Renal cortical epithelial cell (primary cell): ENCODE data around the gene PSMC5. TPM values are rescaled to one million over a fixed set of nuclear protein-coding genes. Genes with fewer than 3 reads are reported as not detected.
"Not testable (repeated sequence)": the region's sequence is repeated elsewhere in the genome, so short reads cannot be mapped to it uniquely, and the experiment has no call there.

Experiments used
- DNase-seq: peaks from one replicate; pipeline ENCODE4 v3.0.0-alpha.2; 2011; ENCODE audit warnings: low read depth
- total RNA-seq: library from RNA; depleted of rRNA; stranded (reverse); fragments of >200 nt; gene quantifications from 2 replicates; pipeline ENCODE4 v1.2.3, GENCODE V29; 2014

The PSMC5 gene
- 37.0 and 132 TPM in 2 replicates for total RNA-seq

DNA sequence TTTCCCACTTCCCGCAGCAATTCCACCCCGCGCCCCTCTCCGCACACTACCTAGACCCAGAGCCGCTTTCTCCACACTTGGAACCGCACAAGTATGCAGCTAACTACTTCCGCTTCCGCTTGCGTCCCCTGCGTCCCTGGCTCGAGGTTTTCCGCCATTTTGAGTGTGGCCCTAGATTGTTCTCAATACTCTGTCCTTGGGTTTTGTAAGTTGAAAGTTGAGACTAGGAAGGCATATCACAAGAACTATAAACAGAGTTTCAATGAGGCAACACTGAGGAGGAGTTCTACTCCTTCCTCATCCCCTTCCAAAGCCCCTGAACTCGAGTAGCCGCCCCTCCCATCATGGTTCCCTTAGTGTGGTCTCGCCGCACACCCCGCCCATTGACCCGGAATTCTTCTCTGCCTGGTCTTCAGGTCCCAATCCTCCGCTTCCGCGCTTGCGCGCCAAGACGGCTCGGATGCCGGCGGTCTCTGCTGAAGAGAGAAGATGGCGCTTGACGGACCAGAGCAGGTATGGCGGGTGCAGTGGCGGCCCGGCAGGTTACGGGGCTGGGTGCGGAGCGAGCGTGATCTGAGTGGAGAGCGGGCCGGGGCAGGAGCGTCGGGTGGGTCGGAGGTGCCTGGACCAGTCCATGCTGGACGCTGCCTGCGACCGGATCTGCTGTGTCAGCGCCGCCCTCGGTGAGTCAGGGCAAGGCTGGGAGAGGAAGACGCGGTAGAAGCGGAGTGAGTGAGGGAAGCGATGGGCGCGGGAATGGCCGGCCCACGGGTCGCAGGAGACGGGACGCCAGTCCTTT, at the start of gene PSMC5, which contains the start of gene FTSJ3:
Gene PSMC5, plus strand, starts transcription at position 430 of the 799 bp plus-strand sequence. Its CDS starts 60 bp downstream, at position 490.
Gene FTSJ3, minus strand, starts transcription at position 662 of the 799 bp plus-strand sequence. CDS start 761 bp downstream, outside the sequence.
- peak; percentile 93 for DNase-seq

DNA sequence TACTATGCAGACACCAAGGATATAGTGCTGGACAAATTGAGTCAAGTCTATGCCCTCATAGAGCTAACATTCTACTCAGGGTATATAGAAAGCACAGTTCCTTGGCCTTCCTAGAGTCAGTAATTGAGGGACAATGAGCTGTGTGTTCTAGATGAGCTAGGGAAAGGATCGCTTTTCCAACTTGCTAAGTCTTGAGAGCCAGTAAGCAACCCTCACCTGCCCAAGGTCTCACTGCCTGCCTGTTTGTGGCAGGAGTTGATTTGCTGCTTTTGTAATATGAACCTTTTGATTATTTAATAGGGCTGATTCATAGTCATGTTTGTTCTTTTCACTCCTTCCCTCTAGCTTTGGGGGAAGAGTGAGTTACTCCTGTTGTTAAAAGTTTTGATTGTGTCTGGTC, 46.7 kb upstream of the PSMC5 start:
- DNase-seq: peak; percentile 67

DNA sequence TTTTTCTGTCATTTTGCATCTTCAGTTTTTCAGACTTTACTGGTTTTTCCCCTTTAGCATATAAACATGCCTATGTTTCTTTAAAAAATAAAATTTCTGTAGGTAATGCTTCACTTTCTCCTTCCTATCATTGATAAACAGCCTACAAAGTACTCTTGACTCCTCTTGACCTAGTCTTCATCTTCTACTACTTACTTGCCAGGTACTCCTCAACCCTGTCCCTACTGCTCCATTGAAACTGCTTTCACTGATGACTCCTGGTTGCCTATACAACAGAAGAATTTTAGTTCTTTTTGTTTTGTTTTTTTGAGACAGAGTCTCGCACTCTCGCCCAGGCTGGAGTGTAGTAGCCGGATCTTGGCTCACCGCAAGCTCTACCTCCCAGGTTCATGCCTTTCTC, 46.3 kb upstream of the PSMC5 start:
- no peak for DNase-seq

DNA sequence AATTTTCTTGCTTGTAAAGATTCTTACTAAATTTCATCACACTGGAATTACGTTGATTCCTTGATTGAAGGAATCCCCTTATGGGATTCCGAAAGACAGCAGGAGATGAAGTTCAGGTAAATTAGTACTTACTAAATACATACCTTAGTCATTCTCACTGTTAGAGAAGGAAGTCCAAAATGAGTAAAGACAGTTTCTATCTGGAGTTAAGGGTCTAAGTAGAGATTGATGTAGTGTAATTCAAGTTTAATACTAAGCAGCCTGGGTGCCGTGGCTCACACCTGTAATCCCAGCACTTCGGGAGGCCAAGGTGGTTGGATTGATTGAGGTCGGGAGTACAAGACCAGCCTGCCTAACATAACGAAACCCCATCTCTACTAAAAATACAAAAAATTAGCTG, 43.7 kb upstream of the PSMC5 start:
- DNase-seq: no peak

DNA sequence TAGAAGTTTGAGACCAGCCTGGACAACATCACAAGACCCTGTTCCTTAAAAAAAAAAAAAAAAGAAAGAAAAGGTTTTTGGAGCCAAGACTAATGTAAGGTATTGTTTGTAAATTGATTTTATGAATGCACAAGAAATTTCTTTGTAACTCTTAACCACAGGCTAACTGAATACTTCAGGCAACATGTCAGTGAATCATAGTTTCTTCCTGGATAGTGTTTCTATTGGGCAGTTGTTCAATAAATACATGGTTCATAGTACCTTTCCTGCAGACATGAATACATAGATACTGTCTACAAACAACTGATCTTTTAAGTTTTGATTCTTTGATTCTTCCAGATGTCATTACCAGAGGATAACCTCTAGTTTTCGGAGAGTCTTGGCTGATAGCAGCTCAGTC, 41.7 kb upstream of the PSMC5 start:
- DNase-seq: peak; percentile 65

DNA sequence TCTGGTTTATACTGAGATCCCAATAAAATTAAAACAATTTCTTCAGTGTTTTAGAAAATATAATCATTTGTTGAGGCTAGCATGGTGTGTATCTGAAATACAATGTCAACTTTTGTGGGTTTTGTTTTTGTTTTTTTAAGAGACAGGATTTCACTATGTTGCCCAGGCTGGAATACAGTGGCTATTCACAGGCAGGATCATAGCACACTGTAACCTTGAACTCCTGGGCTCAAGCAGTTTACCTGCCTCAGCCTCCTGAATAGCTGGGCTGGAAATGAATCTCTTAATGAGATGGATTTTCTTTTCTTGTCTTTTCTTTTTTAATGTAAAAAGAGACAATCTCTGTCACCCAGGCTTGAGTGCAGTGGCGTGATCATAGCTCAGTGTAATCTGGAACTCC, 41.1 kb upstream of the PSMC5 start:
- no peak for DNase-seq

DNA sequence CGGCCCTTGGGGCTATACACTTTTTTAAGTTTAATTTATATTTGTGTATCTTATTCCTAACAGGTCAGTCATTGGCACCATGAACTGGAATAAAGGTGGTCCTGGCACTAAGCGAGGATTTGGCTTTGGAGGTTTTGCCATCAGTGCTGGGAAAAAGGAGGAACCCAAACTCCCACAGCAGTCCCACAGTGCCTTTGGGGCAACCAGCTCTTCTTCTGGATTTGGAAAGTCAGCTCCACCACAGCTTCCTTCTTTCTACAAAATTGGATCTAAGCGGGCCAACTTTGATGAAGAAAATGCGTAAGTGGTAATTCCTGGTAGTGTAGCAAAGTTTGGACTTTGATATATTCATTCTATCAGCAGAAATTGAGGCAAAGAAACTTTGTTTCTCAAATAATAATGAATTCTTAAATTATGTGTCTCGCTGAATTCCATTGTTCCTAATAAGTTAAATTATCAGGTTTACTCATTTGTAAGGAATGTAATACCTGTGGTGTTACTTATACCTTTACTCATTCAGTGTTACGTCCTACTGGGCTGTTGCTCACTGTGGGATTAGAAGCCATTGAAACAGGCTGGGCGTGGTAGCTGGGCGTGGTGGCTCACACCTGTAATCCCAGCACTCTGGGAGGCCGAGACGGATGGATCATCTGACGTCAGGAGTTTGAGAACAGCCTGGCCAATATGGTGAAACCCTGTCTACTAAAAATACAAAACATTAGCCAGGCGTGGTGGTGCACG, 40.1 kb upstream of the PSMC5 start:
- DNase-seq: no peak

DNA sequence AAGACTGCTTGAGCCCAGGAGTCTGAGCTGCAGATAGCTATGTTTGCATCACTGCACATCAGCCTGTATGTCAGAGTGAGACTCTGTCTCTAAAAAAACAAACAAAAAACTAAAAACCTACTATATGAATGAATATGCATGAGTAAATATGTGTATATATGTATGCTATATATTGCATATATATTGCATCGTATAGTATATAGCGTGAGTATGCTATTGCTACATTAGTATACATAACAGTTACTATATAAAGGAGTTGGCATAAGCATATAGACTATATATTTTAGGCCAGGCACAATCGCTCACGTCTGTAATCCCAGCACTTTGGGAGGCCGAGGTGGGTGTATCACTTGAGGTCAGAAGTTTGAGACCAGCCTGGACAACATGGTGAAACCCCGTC, 37.2 kb upstream of the PSMC5 start:
- DNase-seq: no peak

DNA sequence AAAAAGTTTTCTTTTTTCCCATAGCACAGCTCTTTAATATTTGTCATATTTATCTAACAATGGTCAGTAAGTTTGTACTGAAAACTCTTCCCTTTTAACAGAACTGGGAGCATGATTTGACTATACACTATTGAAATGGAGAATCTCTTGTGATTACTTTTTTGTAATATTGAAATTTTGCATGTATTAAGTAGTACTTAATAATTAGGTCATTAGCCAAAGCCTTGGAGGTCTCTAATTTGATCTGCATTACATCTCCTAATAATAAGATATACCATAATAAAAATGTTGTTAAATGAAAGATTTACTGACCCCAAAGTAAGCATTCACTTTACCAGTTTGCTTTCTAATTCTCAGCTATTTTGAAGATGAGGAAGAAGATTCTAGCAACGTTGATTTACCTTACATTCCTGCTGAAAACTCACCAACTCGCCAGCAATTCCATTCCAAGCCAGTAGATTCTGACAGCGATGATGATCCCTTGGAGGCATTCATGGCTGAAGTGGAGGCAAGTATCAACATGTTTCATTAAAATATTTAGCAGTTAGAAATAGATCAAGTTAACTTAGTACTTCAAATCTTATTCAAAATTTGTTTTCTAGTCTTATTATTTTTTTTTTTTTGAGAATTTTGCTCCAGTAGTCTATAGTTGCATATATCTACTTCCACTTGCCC, 35.0 kb upstream of the PSMC5 start:
- DNase-seq: no peak

DNA sequence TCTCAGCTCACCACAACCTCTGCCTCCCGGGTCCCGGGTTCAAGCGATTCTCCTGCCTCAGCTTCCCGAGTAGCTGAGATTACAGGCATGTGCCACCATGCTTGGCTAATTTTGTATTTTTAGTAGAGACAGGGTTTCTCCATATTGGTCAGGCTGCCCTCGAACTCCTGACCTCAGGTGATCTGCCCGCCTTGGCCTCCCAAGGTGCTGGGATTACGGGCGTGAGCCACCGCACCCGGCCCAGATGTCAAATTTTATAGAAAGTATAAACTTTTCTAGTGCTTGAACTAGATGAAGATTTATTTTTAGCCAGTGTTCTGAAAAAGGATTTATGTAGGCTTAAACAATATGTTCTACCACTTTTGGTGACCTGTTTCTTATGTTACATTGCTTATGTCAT, 30.9 kb upstream of the PSMC5 start:
- DNase-seq: not testable (repeated sequence)

DNA sequence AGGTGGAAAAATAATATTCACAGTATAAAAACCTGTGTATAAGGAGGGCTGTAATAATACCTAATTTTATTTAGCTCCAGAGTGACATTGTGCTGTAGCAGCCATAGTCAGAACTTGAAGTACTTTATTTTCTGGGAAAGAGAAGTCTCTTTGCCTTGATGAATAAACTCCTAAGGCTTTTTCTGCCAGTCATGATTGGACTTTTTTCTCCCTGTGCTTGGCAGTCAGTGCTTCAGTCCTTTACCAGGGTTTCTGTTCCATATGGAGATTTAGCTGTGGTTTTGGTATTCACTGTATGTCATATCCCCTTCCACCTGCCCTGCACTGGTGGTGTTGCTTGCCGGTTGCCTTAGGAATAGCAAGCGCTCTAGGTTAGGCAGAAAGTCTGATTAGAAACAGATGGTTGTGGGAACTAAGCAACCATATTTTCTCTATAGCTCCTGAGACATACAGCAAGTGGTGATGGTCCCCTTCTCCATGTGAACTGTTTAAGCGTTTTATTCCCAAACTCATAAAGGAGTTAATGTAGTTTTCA, 28.6 kb upstream of the PSMC5 start:
- no peak for DNase-seq

DNA sequence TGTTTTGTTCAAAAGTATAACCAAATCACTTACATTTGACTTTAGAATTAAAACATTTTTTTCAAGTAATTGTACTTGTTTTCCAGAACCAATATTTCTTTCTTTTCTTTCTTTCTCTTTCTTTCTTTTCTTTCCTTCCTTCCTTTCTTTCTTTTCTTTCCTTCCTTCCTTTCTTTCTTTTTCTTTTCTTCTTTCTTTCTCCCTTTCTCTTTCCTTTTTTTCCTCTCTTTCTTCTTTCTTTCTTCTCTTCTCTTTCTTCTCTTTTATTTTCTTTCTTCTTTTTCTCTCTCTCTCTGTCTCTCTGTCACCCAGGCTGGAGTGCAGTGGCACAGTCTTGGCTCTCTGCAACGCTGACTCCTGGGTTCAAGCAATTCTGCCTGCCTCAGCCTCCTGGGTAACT, 26.4 kb upstream of the PSMC5 start:
- no peak for DNase-seq

DNA sequence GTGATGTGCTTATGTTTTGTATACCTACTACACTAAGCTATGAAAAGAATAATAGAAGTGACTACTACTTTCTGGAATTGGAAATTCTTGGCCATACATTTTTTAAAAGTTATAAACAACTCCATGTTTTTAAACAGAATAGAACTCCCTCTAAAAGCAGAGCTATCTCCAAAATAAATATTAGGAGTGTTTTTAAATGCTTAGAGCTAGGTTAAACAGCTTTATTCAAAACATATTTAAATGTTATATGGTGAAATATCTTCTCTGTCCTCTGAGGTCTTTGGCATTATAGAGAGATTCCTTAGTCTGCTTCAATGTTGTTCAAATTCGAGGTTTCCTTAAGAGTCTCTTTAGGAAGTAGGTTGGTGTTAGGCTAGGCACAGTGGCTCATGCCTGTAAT, 22.9 kb upstream of the PSMC5 start:
- DNase-seq: no peak

DNA sequence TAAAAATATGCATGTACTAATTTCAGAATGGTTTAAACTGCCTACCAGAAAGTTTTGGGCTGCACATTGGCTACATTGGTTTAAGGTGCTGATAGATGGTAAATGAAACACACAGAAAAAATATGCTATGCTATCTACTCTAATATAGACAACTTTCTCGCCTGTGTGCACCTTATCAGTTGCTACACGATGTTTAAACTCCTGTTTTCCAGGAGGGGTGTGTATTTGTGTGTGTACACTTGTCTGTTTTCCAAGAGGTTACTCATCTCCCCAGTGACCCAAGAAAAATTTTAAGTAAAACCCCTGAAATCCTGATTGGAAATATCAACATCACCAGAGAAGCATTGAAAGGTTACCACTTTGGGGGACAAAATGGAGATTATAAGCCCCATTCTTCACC, 21.6 kb upstream of the PSMC5 start:
- DNase-seq: no peak

DNA sequence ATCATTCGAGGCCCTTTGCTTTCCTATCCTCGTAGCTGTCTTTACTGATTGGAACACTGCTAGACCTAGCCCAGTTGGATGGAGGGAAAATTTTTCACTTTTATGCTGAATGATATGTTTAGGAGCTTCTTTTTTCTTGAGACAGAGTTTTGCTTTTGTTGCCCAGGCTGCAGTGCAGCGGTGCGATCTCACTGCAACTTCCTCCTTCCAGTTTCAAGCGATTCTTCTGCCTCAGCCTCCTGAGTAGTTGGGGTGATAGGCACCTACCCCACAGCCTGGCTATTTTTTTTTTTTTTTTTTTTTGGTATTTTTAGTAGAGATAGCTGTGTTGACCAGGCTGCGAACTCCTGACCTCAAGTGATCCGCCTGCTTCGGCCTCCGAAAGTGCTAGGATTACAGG, 17.3 kb upstream of the PSMC5 start:
- DNase-seq: no peak

DNA sequence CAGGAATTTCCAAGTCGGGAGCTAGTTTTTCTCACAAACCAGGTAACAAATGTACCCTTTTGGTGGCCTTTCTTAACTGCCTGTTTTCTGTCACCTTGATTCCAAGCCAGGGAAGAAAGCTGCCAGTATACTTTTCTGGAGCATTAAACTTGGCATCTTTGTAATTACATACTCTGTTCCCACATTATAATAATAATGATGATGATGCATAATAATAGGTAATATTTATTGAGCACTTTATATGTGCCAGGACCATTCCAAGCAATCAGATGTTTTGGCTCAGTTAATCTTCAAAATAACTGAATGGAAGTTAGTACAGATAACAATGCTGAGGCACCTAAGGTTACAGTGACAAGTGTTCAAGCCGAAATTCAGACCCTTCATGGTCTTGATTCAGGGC, 11.1 kb upstream of the PSMC5 start:
- DNase-seq: no peak

DNA sequence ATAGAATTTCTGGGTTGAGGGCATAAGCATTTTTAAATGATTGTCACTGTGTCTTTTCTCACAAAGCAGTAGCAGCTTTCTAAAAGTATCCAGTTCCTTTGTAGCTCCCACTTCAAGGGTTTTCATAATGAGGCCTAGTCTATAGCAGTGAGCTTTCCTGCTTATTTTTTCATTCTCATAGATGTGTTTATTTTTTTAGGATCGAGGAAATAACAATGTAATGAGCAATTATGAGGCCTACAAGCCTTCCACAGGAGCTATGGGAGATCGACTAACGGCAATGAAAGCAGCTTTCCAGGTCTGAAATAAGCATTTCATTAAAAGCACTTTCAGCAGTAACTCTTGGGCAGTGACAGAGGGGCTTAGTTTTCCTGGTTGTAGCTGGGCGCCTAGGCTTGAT, 10.6 kb upstream of the PSMC5 start:
- DNase-seq: no peak

DNA sequence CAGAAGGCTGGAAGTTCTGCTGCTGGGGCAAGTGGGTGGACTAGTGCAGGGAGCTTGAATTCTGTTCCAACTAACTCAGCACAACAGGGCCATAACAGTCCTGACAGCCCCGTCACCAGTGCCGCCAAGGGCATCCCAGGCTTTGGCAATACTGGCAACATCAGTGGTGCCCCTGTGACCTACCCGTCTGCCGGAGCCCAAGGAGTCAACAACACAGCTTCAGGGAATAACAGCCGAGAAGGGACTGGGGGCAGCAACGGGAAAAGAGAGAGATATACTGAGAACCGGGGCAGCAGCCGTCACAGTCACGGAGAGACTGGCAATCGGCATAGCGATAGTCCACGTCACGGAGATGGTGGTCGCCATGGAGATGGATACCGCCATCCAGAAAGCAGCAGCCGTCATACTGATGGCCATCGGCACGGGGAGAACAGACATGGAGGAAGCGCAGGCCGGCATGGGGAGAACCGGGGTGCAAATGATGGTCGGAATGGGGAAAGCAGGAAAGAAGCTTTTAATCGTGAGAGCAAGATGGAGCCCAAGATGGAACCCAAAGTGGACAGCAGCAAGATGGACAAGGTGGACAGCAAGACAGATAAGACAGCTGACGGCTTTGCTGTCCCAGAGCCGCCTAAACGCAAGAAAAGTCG, 9.4 kb upstream of the PSMC5 start:
- no peak for DNase-seq

DNA sequence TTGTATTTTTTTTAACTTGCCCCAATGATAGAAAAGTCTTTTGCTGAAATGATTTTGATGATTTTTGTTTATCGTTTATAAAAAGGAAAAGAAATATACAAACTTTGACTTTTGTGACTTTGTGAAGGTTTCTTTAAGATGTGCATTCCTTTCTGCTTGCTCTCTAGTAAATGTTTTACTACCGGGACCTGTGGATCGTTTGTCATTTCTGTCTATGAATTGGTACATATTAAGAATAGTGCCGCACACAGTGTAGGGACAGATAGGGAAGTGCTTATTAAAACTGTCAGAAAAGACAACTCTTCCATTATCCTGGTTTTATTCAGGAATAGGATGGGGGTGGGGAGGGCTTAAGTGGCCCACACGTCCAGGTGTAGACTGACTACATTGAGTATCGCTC, 8.1 kb upstream of the PSMC5 start:
- peak; percentile 76 for DNase-seq

DNA sequence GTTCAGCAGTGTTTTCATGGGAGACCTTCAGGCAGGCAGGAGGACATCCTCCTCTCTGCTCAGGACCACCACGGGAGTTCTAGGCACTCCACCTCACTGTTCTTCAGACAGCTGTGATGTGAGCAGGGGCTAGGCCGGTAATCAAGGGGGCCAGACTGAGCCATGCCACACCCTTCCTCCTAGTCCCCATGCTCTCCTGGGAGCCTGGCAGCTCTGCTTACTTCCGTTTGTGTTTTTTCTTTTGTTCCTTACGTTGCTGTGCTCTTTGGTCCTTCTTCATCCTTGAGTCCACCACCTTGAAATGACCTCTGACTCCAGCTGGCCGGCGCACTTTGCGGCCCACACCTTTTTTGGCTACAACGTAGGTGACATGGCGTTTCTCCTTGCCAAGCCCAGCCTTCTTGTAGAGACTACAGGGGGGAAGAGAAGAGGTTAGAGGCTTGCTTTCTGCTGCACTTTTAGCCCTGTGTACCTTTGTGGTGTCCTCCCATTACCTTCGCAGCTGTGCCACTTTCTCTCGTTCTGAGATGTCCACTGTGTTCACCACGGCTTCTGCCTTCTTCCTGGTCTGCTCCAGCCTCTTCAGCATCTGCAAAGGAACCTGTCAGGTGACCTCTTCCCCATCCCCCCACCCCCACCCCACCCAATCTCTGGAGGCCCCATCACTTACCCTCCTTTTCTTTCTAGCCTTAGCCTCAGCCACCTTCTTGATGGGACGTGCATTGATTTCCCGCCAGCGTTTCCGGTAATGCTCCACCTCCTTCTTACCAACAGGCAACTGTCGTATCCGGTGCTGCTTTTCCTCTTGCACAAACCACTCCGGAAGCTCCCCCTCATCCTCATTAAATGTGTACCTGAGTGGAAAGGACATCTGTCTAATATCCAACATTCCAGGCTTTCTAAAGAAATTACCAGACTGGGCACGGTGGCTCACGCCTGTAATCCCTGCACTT, 7.4 kb upstream of the PSMC5 start:
- no peak for DNase-seq
